ENCODE measurements around the gene ELP2.

The ELP2 gene

GRCh38 chr18:36130039-36130831 is 536 bp downstream of the ELP2 start:
- DNase-seq (ENCODE audit: low spot score): no peak
- H3K9me3 Mint-ChIP-seq: no peaks in the 10 kb centered on the region
- H3K4me3 Mint-ChIP-seq: peak overlapping the region; percentile 95
- no peaks in the 10 kb centered on the region for H3K27me3 Mint-ChIP-seq (ENCODE audit: low read depth)
- H3K36me3 Mint-ChIP-seq (ENCODE audit: low read depth): peaks cover 11% of the 10 kb centered on the region
- H3K4me1 Mint-ChIP-seq (ENCODE audit: low read depth): peaks cover 43% of the 10 kb centered on the region
- peak overlapping the region; percentile 95 for H3K27ac Mint-ChIP-seq

GRCh38 chr18:36130883-36131653 is 1.4 kb downstream of the ELP2 start:
- H3K27me3 Mint-ChIP-seq (ENCODE audit: low read depth): no peaks in the 10 kb centered on the region
- no peak for DNase-seq (ENCODE audit: low spot score)
- peaks cover 44% of the 10 kb centered on the region for H3K4me1 Mint-ChIP-seq (ENCODE audit: low read depth)
- H3K27ac Mint-ChIP-seq: peak overlapping the region; percentile 95
- H3K9me3 Mint-ChIP-seq: no peaks in the 10 kb centered on the region
- H3K4me3 Mint-ChIP-seq: peak overlapping the region; percentile 95
- peaks cover 15% of the 10 kb centered on the region for H3K36me3 Mint-ChIP-seq (ENCODE audit: low read depth)

- Mint-ChIP-seq H3K36me3 (ENCODE audit: low read depth) (peaks cover 21% of the 10 kb centered on the region), H3K27ac (peak overlapping the region; percentile 41), H3K4me1 (ENCODE audit: low read depth) (peaks cover 39% of the 10 kb centered on the region), H3K4me3 (peak overlapping the region; percentile 58), H3K27me3 (ENCODE audit: low read depth) (no peaks in the 10 kb centered on the region), H3K9me3 (no peaks in the 10 kb centered on the region)
- no peak for DNase-seq (ENCODE audit: low spot score)
These were observed 2.2 kb downstream of the ELP2 start for GRCh38 chr18:36131692-36132483.

- Mint-ChIP-seq H3K36me3 (ENCODE audit: low read depth) (peaks cover 30% of the 10 kb centered on the region), H3K4me1 (ENCODE audit: low read depth) (peaks cover 34% of the 10 kb centered on the region), H3K27ac (peak overlapping the region; percentile 41), H3K4me3 (peak overlapping the region; percentile 58), H3K27me3 (ENCODE audit: low read depth) (no peaks in the 10 kb centered on the region), H3K9me3 (no peaks in the 10 kb centered on the region)
- DNase-seq (ENCODE audit: low spot score): no peak
These were observed 3.1 kb downstream of the ELP2 start for GRCh38 chr18:36132756-36133155.

- Mint-ChIP-seq H3K9me3 (no peaks in the 10 kb centered on the region), H3K4me3 (no peak overlapping the region), H3K36me3 (ENCODE audit: low read depth) (peaks cover 41% of the 10 kb centered on the region), H3K27ac (no peak overlapping the region), H3K4me1 (ENCODE audit: low read depth) (peaks cover 28% of the 10 kb centered on the region), H3K27me3 (ENCODE audit: low read depth) (no peaks in the 10 kb centered on the region)
- DNase-seq (ENCODE audit: low spot score): no peak
These were observed 5.6 kb downstream of the ELP2 start for GRCh38 chr18:36135264-36135663.

- peaks cover 11% of the 10 kb centered on the region for H3K4me1 Mint-ChIP-seq (ENCODE audit: low read depth)
- H3K36me3 Mint-ChIP-seq (ENCODE audit: low read depth): peaks cover 50% of the 10 kb centered on the region
- no peaks in the 10 kb centered on the region for H3K27me3 Mint-ChIP-seq (ENCODE audit: low read depth)
These were observed 9.5 kb downstream of the ELP2 start for GRCh38 chr18:36139245-36139644.

GRCh38 chr18:36141576-36141975 is 11.9 kb downstream of the ELP2 start:
- DNase-seq (ENCODE audit: low spot score): no peak
- Mint-ChIP-seq H3K36me3 (ENCODE audit: low read depth) (peaks cover 55% of the 10 kb centered on the region), H3K27me3 (ENCODE audit: low read depth) (no peaks in the 10 kb centered on the region), H3K27ac (no peak overlapping the region), H3K9me3 (no peaks in the 10 kb centered on the region), H3K4me1 (ENCODE audit: low read depth) (peaks cover 5% of the 10 kb centered on the region), H3K4me3 (no peak overlapping the region)

More at GRCh38 chr18:36139245-36139644, 9.5 kb downstream of the ELP2 start:
- no peak overlapping the region for H3K4me3 Mint-ChIP-seq
- no peak overlapping the region for H3K27ac Mint-ChIP-seq
- DNase-seq (ENCODE audit: low spot score): no peak
- H3K9me3 Mint-ChIP-seq: no peaks in the 10 kb centered on the region

- Mint-ChIP-seq H3K27me3 (ENCODE audit: low read depth) (no peaks in the 10 kb centered on the region), H3K36me3 (ENCODE audit: low read depth) (peaks cover 48% of the 10 kb centered on the region), H3K9me3 (no peaks in the 10 kb centered on the region), H3K27ac (no peak overlapping the region), H3K4me3 (no peak overlapping the region), H3K4me1 (ENCODE audit: low read depth) (peaks cover 5% of the 10 kb centered on the region)
- DNase-seq (ENCODE audit: low spot score): no peak
These were observed 13.1 kb downstream of the ELP2 start for GRCh38 chr18:36142751-36143150.

- H3K4me1 Mint-ChIP-seq (ENCODE audit: low read depth): peaks cover 5% of the 10 kb centered on the region
- peaks cover 49% of the 10 kb centered on the region for H3K36me3 Mint-ChIP-seq (ENCODE audit: low read depth)
- no peak overlapping the region for H3K4me3 Mint-ChIP-seq
- H3K9me3 Mint-ChIP-seq: no peaks in the 10 kb centered on the region
- H3K27ac Mint-ChIP-seq: no peak overlapping the region
- DNase-seq (ENCODE audit: low spot score): no peak
- no peaks in the 10 kb centered on the region for H3K27me3 Mint-ChIP-seq (ENCODE audit: low read depth)
These were observed 13.7 kb downstream of the ELP2 start for GRCh38 chr18:36143391-36143790.

GRCh38 chr18:36149514-36150289 is 20.0 kb downstream of the ELP2 start:
- Mint-ChIP-seq H3K4me1 (ENCODE audit: low read depth) (peaks cover 10% of the 10 kb centered on the region), H3K36me3 (ENCODE audit: low read depth) (peaks cover 53% of the 10 kb centered on the region), H3K27ac (no peak overlapping the region), H3K4me3 (no peak overlapping the region), H3K9me3 (no peaks in the 10 kb centered on the region), H3K27me3 (ENCODE audit: low read depth) (no peaks in the 10 kb centered on the region)
- DNase-seq (ENCODE audit: low spot score): no peak

GRCh38 chr18:36152781-36153180 is 23.1 kb downstream of the ELP2 start:
- peaks cover 13% of the 10 kb centered on the region for H3K4me1 Mint-ChIP-seq (ENCODE audit: low read depth)

GRCh38 chr18:36153203-36153602 is 23.5 kb downstream of the ELP2 start:
- no peaks in the 10 kb centered on the region for H3K9me3 Mint-ChIP-seq
- DNase-seq (ENCODE audit: low spot score): no peak
- H3K4me1 Mint-ChIP-seq (ENCODE audit: low read depth): peaks cover 13% of the 10 kb centered on the region
- H3K27me3 Mint-ChIP-seq (ENCODE audit: low read depth): no peaks in the 10 kb centered on the region
- H3K4me3 Mint-ChIP-seq: no peak overlapping the region
- no peak overlapping the region for H3K27ac Mint-ChIP-seq
- H3K36me3 Mint-ChIP-seq (ENCODE audit: low read depth): peaks cover 49% of the 10 kb centered on the region

More at GRCh38 chr18:36152781-36153180, 23.1 kb downstream of the ELP2 start:
- Mint-ChIP-seq H3K4me3 (no peak overlapping the region), H3K9me3 (no peaks in the 10 kb centered on the region), H3K36me3 (ENCODE audit: low read depth) (peaks cover 52% of the 10 kb centered on the region), H3K27ac (no peak overlapping the region), H3K27me3 (ENCODE audit: low read depth) (no peaks in the 10 kb centered on the region)
- DNase-seq (ENCODE audit: low spot score): no peak

- Mint-ChIP-seq H3K4me3 (no peak overlapping the region), H3K27me3 (ENCODE audit: low read depth) (no peaks in the 10 kb centered on the region), H3K36me3 (ENCODE audit: low read depth) (peaks cover 50% of the 10 kb centered on the region), H3K4me1 (ENCODE audit: low read depth) (peaks cover 13% of the 10 kb centered on the region), H3K27ac (no peak overlapping the region), H3K9me3 (no peaks in the 10 kb centered on the region)
- DNase-seq (ENCODE audit: low spot score): no peak
These were observed 24.1 kb downstream of the ELP2 start for GRCh38 chr18:36153771-36154170.

Measured in T-helper 2 cell treated with Interferon-gamma antibody and Interleukin-4, amounts not matched to agents 5 μg/mL and 100 μg/mL, for 36 hours (primary cell).